ENCODE results near the gene WBP1L. TPM values are rescaled to one million over a fixed set of nuclear protein-coding genes. Genes with fewer than 3 reads are reported as not detected.
A peak's percentile ranks its signal among the peaks of the same experiment; 100 is the strongest.

WBP1L gene
- total RNA-seq, 6 experiments from 2014 or later: 34.9 to 40.7 (median 38.6) TPM

GRCh38 chr10:102762401-102763015 lies 18.8 kb downstream of the WBP1L start:
- H3K27ac Mint-ChIP-seq: no peak overlapping the region
- H3K9me3 Mint-ChIP-seq: no peaks in the 10 kb centered on the region
- H3K27me3 Mint-ChIP-seq (ENCODE audit: insufficient read depth): no peaks in the 10 kb centered on the region
- no peak for TF ChIP-seq CTCF (IDR thresholded peaks at IDR 0.05)
- peaks cover 37% of the 10 kb centered on the region for H3K4me1 Mint-ChIP-seq (ENCODE audit: low read depth)
- peaks cover 19% of the 10 kb centered on the region for H3K36me3 Mint-ChIP-seq (ENCODE audit: low read depth)
- DNase-seq: no peak
- no peak overlapping the region for H3K4me3 Mint-ChIP-seq

- H3K9me3 Mint-ChIP-seq: no peaks in the 10 kb centered on the region
- H3K27me3 Mint-ChIP-seq (ENCODE audit: insufficient read depth): no peaks in the 10 kb centered on the region
- TF ChIP-seq CTCF (IDR thresholded peaks at IDR 0.05): no peak
- DNase-seq: no peak
- no peak overlapping the region for H3K27ac Mint-ChIP-seq
- H3K36me3 Mint-ChIP-seq (ENCODE audit: low read depth): peaks cover 19% of the 10 kb centered on the region
- peaks cover 37% of the 10 kb centered on the region for H3K4me1 Mint-ChIP-seq (ENCODE audit: low read depth)
- H3K4me3 Mint-ChIP-seq: no peak overlapping the region
These were observed 19.4 kb downstream of the WBP1L start for GRCh38 chr10:102763037-102763607.

- H3K9me3 Mint-ChIP-seq: no peaks in the 10 kb centered on the region
- TF ChIP-seq CTCF (IDR thresholded peaks at IDR 0.05): no peak
- peak overlapping the region; percentile 16; the same call in 1 of the 2 replicates for H3K27ac Mint-ChIP-seq
- H3K27me3 Mint-ChIP-seq (ENCODE audit: insufficient read depth): no peaks in the 10 kb centered on the region
- H3K4me3 Mint-ChIP-seq: no peak overlapping the region
- H3K4me1 Mint-ChIP-seq (ENCODE audit: low read depth): peaks cover 43% of the 10 kb centered on the region
- no peak for DNase-seq
- H3K36me3 Mint-ChIP-seq (ENCODE audit: low read depth): peaks cover 15% of the 10 kb centered on the region
These were observed 20.9 kb downstream of the WBP1L start for GRCh38 chr10:102764470-102765161.

- Mint-ChIP-seq H3K4me3 (no peak overlapping the region), H3K27me3 (ENCODE audit: insufficient read depth) (no peaks in the 10 kb centered on the region), H3K9me3 (no peaks in the 10 kb centered on the region), H3K4me1 (ENCODE audit: low read depth) (peaks cover 51% of the 10 kb centered on the region), H3K27ac (no peak overlapping the region), H3K36me3 (ENCODE audit: low read depth) (peaks cover 9% of the 10 kb centered on the region)
- no peak for DNase-seq
- TF ChIP-seq CTCF (IDR thresholded peaks at IDR 0.05): no peak
These were observed 21.6 kb downstream of the WBP1L start for GRCh38 chr10:102765336-102765735.

- no peak overlapping the region for H3K27ac Mint-ChIP-seq
- H3K36me3 Mint-ChIP-seq (ENCODE audit: low read depth): peaks cover 9% of the 10 kb centered on the region
- no peaks in the 10 kb centered on the region for H3K9me3 Mint-ChIP-seq
- no peak overlapping the region for H3K4me3 Mint-ChIP-seq
- no peaks in the 10 kb centered on the region for H3K27me3 Mint-ChIP-seq (ENCODE audit: insufficient read depth)
- peaks cover 50% of the 10 kb centered on the region for H3K4me1 Mint-ChIP-seq (ENCODE audit: low read depth)
- no peak for TF ChIP-seq CTCF (IDR thresholded peaks at IDR 0.05)
- DNase-seq: no peak
These were observed 23.8 kb downstream of the WBP1L start for GRCh38 chr10:102767428-102768160.

All from HFFc6 (cell line).